SK-N-SH (cell line): ENCODE data around the gene SLC7A6OS. TPM values are rescaled to one million over a fixed set of nuclear protein-coding genes. Genes with fewer than 3 reads are reported as not detected.

ENCODE experiments used
- CTCF ChIA-PET: fragments of 300-600, 350-600 bp; formaldehyde crosslinking; extraction: SDS; loops from one replicate; lab custom pipeline; 2021; lab: Yijun Ruan, JAX
- POLR2A ChIA-PET: fragments of 350-600 bp; sonication (Branson Sonifier 250); formaldehyde crosslinking; extraction: SDS; loops from one replicate; lab custom pipeline; 2020; ENCODE audit warnings: antibody characterized with exemption, inconsistent platforms; lab: Yijun Ruan, JAX
- DNase-seq: peaks from one replicate; pipeline ENCODE4 v3.0.0; 2012
- H2AFZ ChIP-seq: fragments of 200-600 bp; sonication (generic); 2 replicates; pipeline ENCODE4 v1.8.1; 2016; ENCODE audit warnings: antibody characterized with exemption, mild to moderate bottlenecking, low read depth
- H3F3A ChIP-seq: fragments of 200-600 bp; sonication (generic); replicated peaks from 2 replicates; pipeline ENCODE3; 2016; ENCODE audit warnings: antibody characterized with exemption, mild to moderate bottlenecking; ENCODE audit not compliant: insufficient read depth
- H3K27ac ChIP-seq, 2 experiments: fragments of 200-500 bp in 1 of 2; fragments of 200-600 bp in 1 of 2; sonication (Bioruptor generic) in 1 of 2; sonication (generic), shearing (Covaris generic) in 1 of 2; 2 replicates each; pipeline versions ENCODE4 v1.5.1 to v1.6.1; 2014 to 2016; ENCODE audit warnings: low read depth in 2 of 2, inconsistent platforms in 1 of 2, low read length in 1 of 2, mild to moderate bottlenecking in 1 of 2, mixed read lengths in 1 of 2
- H3K27me3 ChIP-seq: fragments of 200-600 bp; sonication (generic), shearing (Covaris generic); 2 replicates; pipeline ENCODE4 v1.6.1; 2016; ENCODE audit warnings: mixed run types; ENCODE audit not compliant: insufficient read depth
- H3K36me3 ChIP-seq, 2 experiments: fragments of 200-500 bp in 1 of 2; fragments of 200-600 bp in 1 of 2; sonication (Bioruptor generic) in 1 of 2; sonication (generic) in 1 of 2; replicated peaks in 1 of 2; 2 replicates each; pipeline versions ENCODE3 to v1.5.1; 2014 to 2016; ENCODE audit warnings: low read length in 1 of 2, mild to moderate bottlenecking in 1 of 2; ENCODE audit not compliant: insufficient read depth in 2 of 2, control insufficient read depth in 1 of 2
- H3K4me1 ChIP-seq, 2 experiments: fragments of 200-500 bp in 1 of 2; fragments of 200-600 bp in 1 of 2; sonication (Bioruptor generic) in 1 of 2; sonication (generic), shearing (Covaris generic) in 1 of 2; 2 replicates each; pipeline versions ENCODE4 v1.5.1 to v1.6.1; 2014 to 2016; ENCODE audit warnings: low read depth in 1 of 2, low read length in 1 of 2, mixed run types in 1 of 2; ENCODE audit not compliant: insufficient read depth in 2 of 2, control insufficient read depth in 1 of 2
- H3K4me2 ChIP-seq: fragments of 200-600 bp; sonication (generic), shearing (Covaris generic); 2 replicates; pipeline ENCODE4 v1.6.1; 2017; ENCODE audit warnings: mixed run types
- H3K4me3 ChIP-seq, 2 experiments: fragments of 200-500 bp in 1 of 2; fragments of 200-600 bp in 1 of 2; sonication (Bioruptor generic) in 1 of 2; sonication (generic), shearing (Covaris generic) in 1 of 2; 2 replicates each; pipeline versions ENCODE4 v1.5.1 to v1.8.1; 2014 to 2016; ENCODE audit warnings: low read depth in 2 of 2, inconsistent platforms in 1 of 2, low read length in 1 of 2, mild to moderate bottlenecking in 1 of 2, mixed read lengths in 1 of 2, moderate library complexity in 1 of 2
- H3K79me2 ChIP-seq: fragments of 200-600 bp; sonication (generic); 2 replicates; pipeline ENCODE4 v1.8.1; 2017; ENCODE audit warnings: mild to moderate bottlenecking; ENCODE audit not compliant: insufficient read depth
- H3K9ac ChIP-seq: fragments of 200-600 bp; sonication (generic); 2 replicates; pipeline ENCODE4 v1.6.1; 2017; ENCODE audit warnings: mixed run types
- H3K9me2 ChIP-seq: fragments of 200-600 bp; sonication (generic); 2 replicates; pipeline ENCODE4 v1.6.1; 2017; ENCODE audit warnings: mixed run types
- H3K9me3 ChIP-seq: fragments of 200-600 bp; sonication (generic); 2 replicates; pipeline ENCODE4 v1.6.1; 2017; ENCODE audit warnings: mixed run types, mild to moderate bottlenecking, moderate library complexity
- H4K20me1 ChIP-seq: fragments of 200-600 bp; sonication (generic); 2 replicates; pipeline ENCODE4 v1.6.1; 2017; ENCODE audit warnings: mild to moderate bottlenecking, mixed run types; ENCODE audit not compliant: insufficient read depth
- EZH2phosphoT487 ChIP-seq: fragments of 200-600 bp; sonication (generic); IDR thresholded peaks from 2 replicates; pipeline ENCODE4 v1.6.1; 2017; ENCODE audit warnings: low read depth, mixed run types, mild to moderate bottlenecking, antibody characterized with exemption, moderate library complexity, borderline replicate concordance
- FOXJ3 ChIP-seq: sonication (generic); formaldehyde crosslinking; IDR thresholded peaks from 2 replicates; pipeline ENCODE4 v1.5.1; 2020; ENCODE audit warnings: mild to moderate bottlenecking, missing genetic modification reagents
- FOXM1 ChIP-seq: IDR thresholded peaks from 2 replicates; pipeline ENCODE4 v1.4.0; 2012; ENCODE audit warnings: low read depth, mild to moderate bottlenecking
- IRF3 ChIP-seq: fragments of 150-350 bp; IDR thresholded peaks from 2 replicates; pipeline ENCODE4 v1.6.1; 2016; ENCODE audit warnings: mild to moderate bottlenecking, low read depth, low read length
- POLR2AphosphoS5 ChIP-seq: IDR thresholded peaks from 2 replicates; pipeline ENCODE4 v1.6.1; 2012; ENCODE audit warnings: low read depth, low read length
- REST ChIP-seq: IDR thresholded peaks from 2 replicates; pipeline ENCODE4 v1.6.1; 2012; ENCODE audit warnings: mild to moderate bottlenecking, low read depth, low read length, moderate library complexity
- TCF12 ChIP-seq: IDR thresholded peaks from 2 replicates; pipeline ENCODE4 v1.4.0; 2012
- USF2 ChIP-seq: fragments of 150-350 bp; IDR thresholded peaks from 2 replicates; pipeline ENCODE4 v1.6.1; 2017; ENCODE audit warnings: antibody characterized with exemption, low read length, low read depth, borderline replicate concordance
- YY1 ChIP-seq: IDR thresholded peaks from 2 replicates; pipeline ENCODE4 v1.4.0; 2012; ENCODE audit warnings: low read depth, mild to moderate bottlenecking
- WGBS: methylation state at CpG from one replicate; pipeline ENCODE4 v1.1.6; 2017; ENCODE audit warnings: low lambda C conversion rate; 5-methylcytosine and 5-hydroxymethylcytosine counted together
- polyA plus RNA-seq, 3 experiments: library from polyadenylated mRNA; depleted of rRNA; stranded (reverse); fragments of >200 nt; gene quantifications; 2 replicates each; pipeline ENCODE4 v1.2.3, GENCODE V29; 2012

Gene SLC7A6OS
- polyA plus RNA-seq, 1 of the 3 experiments (the other 2 are of a cell fraction) = 6.6 TPM

- Histone ChIP-seq H3K4me3 (no peak overlapping the region), H3F3A (no peaks in the 10 kb centered on the region), H4K20me1 (peaks cover 14% of the 10 kb centered on the region; the same call in 1 of the 2 replicates), H3K79me2 (peaks cover 5% of the 10 kb centered on the region; the same call in 1 of the 2 replicates), H3K27ac (no peak overlapping the region), H3K9me3 (no peaks in the 10 kb centered on the region), H3K27me3 (no peaks in the 10 kb centered on the region), H3K4me1 (no peaks in the 10 kb centered on the region), H3K9ac (no peak overlapping the region), H3K9me2 (no peaks in the 10 kb centered on the region), H3K4me2 (no peak overlapping the region), H2AFZ (no peak overlapping the region), H3K36me3 (peaks cover 29 to 33% of the 10 kb centered on the region in 2 experiments)
- no peak for DNase-seq
- 77% methylated on average over 4 of the region's 4 CpGs for WGBS
- POLR2A ChIA-PET = interaction anchor here (1.1 kb wide), 1 partner anchor 20 kb away, joined by 3 read pairs; the partner anchor contains the start of genes PRMT7 and SLC7A6OS
- CTCF ChIA-PET = interaction anchor here (10.4 kb wide), 1 partner anchor 28 kb away, joined by 80 read pairs; the partner anchor contains the start of gene SLC7A6
- TF ChIP-seq FOXJ3 = no peak
- no peak for TF ChIP-seq YY1
- no peak for TF ChIP-seq POLR2AphosphoS5
- TF ChIP-seq TCF12 = no peak
Measured at GRCh38 chr16:68291227-68291626, 19.5 kb downstream of the SLC7A6OS start.

- Histone ChIP-seq H3K9ac (no peak overlapping the region), H3K36me3 (peaks cover 23 to 32% of the 10 kb centered on the region in 2 experiments)
Measured at GRCh38 chr16:68290450-68290849, 20.3 kb downstream of the SLC7A6OS start.

GRCh38 chr16:68289621-68290329 is 21.0 kb downstream of the SLC7A6OS start:
- TF ChIP-seq EZH2phosphoT487 = no peak
- no peak for TF ChIP-seq USF2
- no peak for TF ChIP-seq IRF3
- no peak for TF ChIP-seq TCF12
- no peak for TF ChIP-seq REST
- 94% methylated on average over 3 of the region's 4 CpGs for WGBS
- no peak for DNase-seq
- no peaks in the 10 kb centered on the region for H3K4me1 ChIP-seq
- H4K20me1 ChIP-seq = peaks cover 15% of the 10 kb centered on the region; the same call in 1 of the 2 replicates
- H3K36me3 ChIP-seq = peaks cover 22 to 25% of the 10 kb centered on the region in 2 experiments
- POLR2A ChIA-PET = interaction anchor here (0.9 kb wide), 1 partner anchor 22 kb away, joined by 3 read pairs; the partner anchor contains the start of genes PRMT7 and SLC7A6OS
- H3K27ac ChIP-seq = no peak overlapping the region
- peaks cover 17% of the 10 kb centered on the region; the same call in 1 of the 2 replicates for H3K79me2 ChIP-seq
- no peaks in the 10 kb centered on the region for H3K27me3 ChIP-seq
- no peak overlapping the region for H3K4me3 ChIP-seq
- no peaks in the 10 kb centered on the region for H3K9me3 ChIP-seq
- H3K9ac ChIP-seq = no peak overlapping the region
- H3K4me2 ChIP-seq = no peak overlapping the region
- CTCF ChIA-PET = interaction anchor here (10.4 kb wide), 1 partner anchor 27 kb away, joined by 80 read pairs; the partner anchor contains the start of gene SLC7A6
- no peak overlapping the region for H2AFZ ChIP-seq
- no peaks in the 10 kb centered on the region for H3K9me2 ChIP-seq
- no peaks in the 10 kb centered on the region for H3F3A ChIP-seq

More at GRCh38 chr16:68290450-68290849, 20.3 kb downstream of the SLC7A6OS start:
- Histone ChIP-seq H4K20me1 (peaks cover 15% of the 10 kb centered on the region; the same call in 1 of the 2 replicates), H3K4me2 (no peak overlapping the region), H3K9me2 (no peaks in the 10 kb centered on the region), H3K4me3 (no peak overlapping the region), H3K79me2 (peaks cover 13% of the 10 kb centered on the region; the same call in 1 of the 2 replicates), H2AFZ (no peak overlapping the region), H3K27me3 (no peaks in the 10 kb centered on the region), H3K4me1 (no peaks in the 10 kb centered on the region), H3K9me3 (no peaks in the 10 kb centered on the region), H3F3A (no peaks in the 10 kb centered on the region), H3K27ac (no peak overlapping the region)
- TF ChIP-seq TCF12 (no peak), FOXM1 (no peak)
- 95% methylated on average over 6 of the region's 6 CpGs for WGBS
- POLR2A ChIA-PET = no interaction called here
- no peak for DNase-seq
- CTCF ChIA-PET = interaction anchor here (10.4 kb wide), 1 partner anchor 28 kb away, joined by 80 read pairs; the partner anchor contains the start of gene SLC7A6
